ENCODE data around the gene PASD1. TPM values are rescaled to one million over a fixed set of nuclear protein-coding genes. Genes with fewer than 3 reads are reported as not detected.
"Not testable (repeated sequence)": the region's sequence is repeated elsewhere in the genome, so short reads cannot be mapped to it uniquely, and the experiment has no call there.

PASD1 gene
- total and polyA plus RNA-seq, 11 donors, result 0.06 TPM; not detected in 10

DNA sequence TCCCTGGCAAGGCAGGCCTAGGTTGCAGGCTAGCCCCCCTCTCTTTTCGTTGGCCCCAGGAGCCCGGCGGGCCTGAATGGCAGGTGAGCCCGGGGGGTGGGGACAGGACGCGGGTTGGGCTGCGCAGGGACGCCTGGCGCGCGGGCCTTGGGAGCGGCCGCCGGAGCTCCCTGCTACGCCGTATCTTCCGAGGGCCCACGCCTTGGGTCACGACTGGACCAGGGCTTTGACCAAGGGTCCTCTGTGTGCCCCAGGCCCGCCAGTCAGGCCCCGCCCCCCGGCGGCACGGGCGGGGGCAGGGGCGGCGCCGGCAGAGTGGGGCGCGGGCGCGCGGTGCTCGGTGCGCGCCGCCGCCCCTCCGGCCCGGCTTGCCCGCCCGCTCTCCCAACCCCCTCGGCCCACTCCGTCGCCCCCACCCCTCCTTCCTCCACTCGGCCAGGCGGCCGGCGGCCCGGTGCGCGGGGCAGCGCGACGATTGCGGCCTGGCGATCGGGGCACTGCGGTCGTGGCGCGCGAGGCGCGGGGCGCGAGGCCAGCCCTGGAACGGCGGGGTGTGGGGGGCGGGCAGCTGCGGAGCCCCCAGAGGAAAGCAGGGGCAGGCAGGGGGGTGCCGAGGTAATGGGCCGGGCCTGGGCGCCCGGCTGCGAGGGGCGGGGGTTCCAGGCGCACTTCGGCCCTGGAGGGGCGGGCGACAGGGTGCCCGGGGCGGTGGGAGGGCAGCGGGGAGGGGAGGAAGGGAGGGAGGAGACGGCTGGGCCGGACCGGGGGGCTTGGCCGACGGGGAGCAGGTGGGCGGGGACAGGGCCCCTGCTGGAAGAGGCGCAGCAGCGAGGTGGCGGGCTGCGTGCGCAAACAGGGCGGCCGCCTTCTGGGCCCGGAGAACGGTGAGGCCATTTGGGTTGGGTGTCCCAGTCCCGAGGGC is 131.4 kb downstream of the PASD1 start, which contains the start of gene PRRG3:
Gene PRRG3, plus strand, starts transcription at position 798 of the 922 bp plus-strand sequence. CDS start 3,357 bp downstream, outside the sequence.
- intact Hi-C loops (cut with DNase I), result no loop called here
- no peak for TF ChIP-seq POLR2A (IDR thresholded peaks at IDR 0.05)
- peak in 1 of 12 donors; percentile 15 for TF ChIP-seq CTCF (IDR thresholded peaks at IDR 0.05)
- 0 to 43% (median 21%) methylated on average over 1 to 99 of the region's 100 CpGs for WGBS, 4 donors
- peaks cover 0 to 10% (median 0%) of the 10 kb centered on the region in 12 donors for H3K4me1 ChIP-seq
- H3K36me3 ChIP-seq, result no peaks in the 10 kb centered on the region
- H3K27me3 ChIP-seq, result peaks cover 0 to 15% (median 0%) of the 10 kb centered on the region in 9 donors
- ATAC-seq (peak in 1 of 4 donors; percentile 54), DNase-seq (no peak)
- H3K4me3 ChIP-seq, result peak within 1 kb of the TSS in 10 of 12 donors; percentile 16 to 54 (median 42)
- H3K27ac ChIP-seq, result peak within 1 kb of the TSS in 3 of 12 donors; percentile 29 to 37 (median 34)
- no peaks in the 10 kb centered on the region for H3K9me3 ChIP-seq

GRCh38 chrX:151695583-151696340 is 132.3 kb downstream of the PASD1 start:
- TF ChIP-seq CTCF (IDR thresholded peaks at IDR 0.05), result no peak
- TF ChIP-seq POLR2A (IDR thresholded peaks at IDR 0.05), result no peak
- no peaks in the 10 kb centered on the region for H3K36me3 ChIP-seq
- peaks cover 0 to 15% (median 0%) of the 10 kb centered on the region in 9 donors for H3K27me3 ChIP-seq
- H3K9me3 ChIP-seq, result no peaks in the 10 kb centered on the region
- peak overlapping the region in 10 of 12 donors; percentile 16 to 54 (median 42) for H3K4me3 ChIP-seq
- DNase-seq (no peak), ATAC-seq (no peak)
- peaks cover 0 to 10% (median 0%) of the 10 kb centered on the region in 12 donors for H3K4me1 ChIP-seq
- intact Hi-C loops (cut with DNase I), result no loop called here
- 17 to 45% (median 28%) methylated on average over 19 of the region's 19 CpGs for WGBS, 4 donors
- peak overlapping the region in 3 of 12 donors; percentile 29 to 37 (median 34) for H3K27ac ChIP-seq

DNA sequence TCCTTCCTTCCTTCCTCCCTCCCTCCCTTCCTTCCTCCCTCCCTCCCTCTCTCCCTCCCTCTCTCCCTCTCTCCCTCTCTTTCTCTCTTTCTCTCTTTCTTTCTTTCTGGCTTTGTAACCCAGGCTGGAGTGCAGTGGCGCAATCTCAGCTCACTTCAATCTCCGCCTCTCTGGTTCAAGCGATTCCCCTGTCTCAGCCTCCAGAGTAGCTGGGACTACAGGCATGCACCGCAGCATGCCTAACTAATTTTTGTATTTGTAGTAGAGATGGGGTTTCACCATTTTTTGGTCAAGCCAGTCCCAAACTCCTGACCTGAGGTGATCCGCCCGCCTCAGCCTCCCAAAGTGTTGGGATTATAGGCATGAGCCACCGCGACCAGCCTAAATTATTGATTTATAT is 133.6 kb downstream of the PASD1 start:
- H3K27me3 ChIP-seq, result peaks cover 0 to 15% (median 0%) of the 10 kb centered on the region in 9 donors
- ATAC-seq; H3K4me3 ChIP-seq; H3K4me1 ChIP-seq; intact Hi-C loops (cut with DNase I); DNase-seq; H3K36me3 ChIP-seq; H3K9me3 ChIP-seq; H3K27ac ChIP-seq: not testable (repeated sequence)
- 85 to 95% (median 88%) methylated on average over 8 of the region's 8 CpGs for WGBS, 4 donors

DNA sequence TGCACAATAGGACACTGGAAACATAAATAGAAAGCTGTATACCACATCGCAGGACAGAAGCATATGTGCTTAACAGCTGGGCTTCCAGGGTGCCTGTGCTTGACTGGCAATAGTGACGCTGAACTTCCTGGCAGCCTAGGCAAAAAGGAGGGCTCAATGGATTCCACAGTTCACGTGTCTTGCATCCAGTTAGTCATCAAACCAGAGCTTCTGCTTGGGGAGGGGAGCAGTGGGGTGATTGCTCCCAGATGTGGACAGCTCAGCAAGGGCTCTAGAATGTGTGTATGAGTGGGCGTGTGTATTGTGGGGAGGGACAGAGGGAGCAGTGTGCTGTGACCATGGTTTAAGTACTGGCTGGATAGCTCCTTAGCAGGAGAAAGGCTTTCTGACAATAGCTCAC is 134.0 kb downstream of the PASD1 start:
- Histone ChIP-seq H3K27me3 (peaks cover 0 to 15% (median 0%) of the 10 kb centered on the region in 9 donors), H3K4me1 (peaks cover 0 to 10% (median under 1%) of the 10 kb centered on the region in 12 donors), H3K27ac (no peak overlapping the region), H3K4me3 (no peak overlapping the region), H3K36me3 (no peaks in the 10 kb centered on the region), H3K9me3 (no peaks in the 10 kb centered on the region)
- ATAC-seq, result peak in 3 of 4 donors; percentile 33 to 74 (median 49)
- intact Hi-C loops (cut with DNase I), result no loop called here
- WGBS, 4 donors, result 50 to 68% (median 61%) methylated on average over 4 of the region's 4 CpGs
- DNase-seq, result no peak
- no peak for TF ChIP-seq CTCF (IDR thresholded peaks at IDR 0.05)
- no peak for TF ChIP-seq POLR2A (IDR thresholded peaks at IDR 0.05)
